HG02943 (cell line): Measurements from ENCODE around the gene AMN1.
"Not testable (repeated sequence)": the region's sequence is repeated elsewhere in the genome, so short reads cannot be mapped to it uniquely, and the experiment has no call there.

ENCODE experiments used
- ATAC-seq: cut with Tn5 transposase; IDR thresholded peaks from one replicate; pipeline ENCODE4 v1.9.1; 2021; ENCODE audit warnings: mild to moderate bottlenecking, low read depth, moderate library complexity; ENCODE audit not compliant: unreplicated experiment

AMN1 gene

GRCh38 chr12:31728917-31729640, at the start of gene AMN1:
Gene AMN1, minus strand, starts transcription at chr12:31729021. Its CDS starts 13 bp downstream, at chr12:31729008.
- peak; percentile 97 for ATAC-seq

- no peak for ATAC-seq
Observed at GRCh38 chr12:31773867-31774266, 45.0 kb upstream of the AMN1 start.

- no peak for ATAC-seq
Observed at GRCh38 chr12:31773223-31773750, 44.5 kb upstream of the AMN1 start.

GRCh38 chr12:31772685-31773222, 43.9 kb upstream of the AMN1 start:
- ATAC-seq = no peak

- no peak for ATAC-seq
Observed at GRCh38 chr12:31772186-31772585, 43.4 kb upstream of the AMN1 start.

GRCh38 chr12:31768046-31768445, 39.2 kb upstream of the AMN1 start:
- ATAC-seq = no peak

- ATAC-seq = no peak
Observed at GRCh38 chr12:31765931-31766330, 37.1 kb upstream of the AMN1 start.

- no peak for ATAC-seq
Observed at GRCh38 chr12:31759632-31760459, 31.0 kb upstream of the AMN1 start.

- not testable (repeated sequence) for ATAC-seq
Observed at GRCh38 chr12:31758297-31758696, 29.5 kb upstream of the AMN1 start.

GRCh38 chr12:31756977-31757420, 28.2 kb upstream of the AMN1 start:
- no peak for ATAC-seq

- no peak for ATAC-seq
Observed at GRCh38 chr12:31752450-31752849, 23.6 kb upstream of the AMN1 start.

- ATAC-seq = no peak
Observed at GRCh38 chr12:31751085-31751484, 22.3 kb upstream of the AMN1 start.

GRCh38 chr12:31750747-31751039, 21.9 kb upstream of the AMN1 start:
- no peak for ATAC-seq

GRCh38 chr12:31749024-31749704, 20.3 kb upstream of the AMN1 start:
- peak; percentile 65 for ATAC-seq

- no peak for ATAC-seq
Observed at GRCh38 chr12:31745242-31745641, 16.4 kb upstream of the AMN1 start.

- not testable (repeated sequence) for ATAC-seq
Observed at GRCh38 chr12:31744363-31744762, 15.5 kb upstream of the AMN1 start.

- no peak for ATAC-seq
Observed at GRCh38 chr12:31742891-31743290, 14.1 kb upstream of the AMN1 start.

- no peak for ATAC-seq
Observed at GRCh38 chr12:31740628-31741027, 11.8 kb upstream of the AMN1 start.

GRCh38 chr12:31737763-31738162, 8.9 kb upstream of the AMN1 start:
- no peak for ATAC-seq

GRCh38 chr12:31737345-31737744, 8.5 kb upstream of the AMN1 start:
- no peak for ATAC-seq

- ATAC-seq = no peak
Observed at GRCh38 chr12:31736472-31736871, 7.7 kb upstream of the AMN1 start.
